Activated CD4-positive, alpha-beta memory T cell treated with anti-CD3 and anti-CD28 coated beads for 36 hours (primary cell): ENCODE results near the gene TPSAB1. TPM values are rescaled to one million over a fixed set of nuclear protein-coding genes. Genes with fewer than 3 reads are reported as not detected.

Experiments used
- CTCF ChIA-PET: fragments of 350-600 bp; sonication (Branson Sonifier 250); formaldehyde crosslinking; loops from one replicate; lab custom pipeline; 2021; ENCODE audit warnings: antibody characterized with exemption, inconsistent platforms; lab: Charles Lee
- POLR2A ChIA-PET: fragments of 350-600 bp; sonication (Branson Sonifier 250); formaldehyde crosslinking; loops from one replicate; lab custom pipeline; 2021; ENCODE audit warnings: antibody characterized with exemption; lab: Charles Lee
- DNase-seq: peaks from one replicate; pipeline ENCODE4 v3.0.0-alpha.2; 2020
- H3K27ac Mint-ChIP-seq: one replicate; pipeline ENCODE4 v1.8.0; 2021; ENCODE audit warnings: mixed read lengths
- H3K27me3 Mint-ChIP-seq: one replicate; pipeline ENCODE4 v1.8.0; 2021; ENCODE audit warnings: mixed read lengths
- H3K36me3 Mint-ChIP-seq: one replicate; pipeline ENCODE4 v1.8.0; 2021; ENCODE audit warnings: mixed read lengths
- H3K4me1 Mint-ChIP-seq: one replicate; pipeline ENCODE4 v1.8.0; 2021; ENCODE audit warnings: low read depth, mixed read lengths
- H3K4me3 Mint-ChIP-seq: one replicate; pipeline ENCODE4 v1.8.0; 2021; ENCODE audit warnings: mild to moderate bottlenecking, mixed read lengths
- H3K9me3 Mint-ChIP-seq: one replicate; pipeline ENCODE4 v1.8.0; 2021; ENCODE audit warnings: mixed read lengths
- intact Hi-C: fragments of 100-400 bp; cut with micrococcal nuclease; formaldehyde crosslinking; loops from one replicate; pipeline ENCODE4 v1.15.1; 2023
- total RNA-seq, 2 experiments: library from RNA; stranded (reverse); gene quantifications; one replicate each; pipeline ENCODE4 v1.2.3, GENCODE V29; 2021

TPSAB1 gene
- total RNA-seq, 2 experiments from 2014 or later = not detected

DNA sequence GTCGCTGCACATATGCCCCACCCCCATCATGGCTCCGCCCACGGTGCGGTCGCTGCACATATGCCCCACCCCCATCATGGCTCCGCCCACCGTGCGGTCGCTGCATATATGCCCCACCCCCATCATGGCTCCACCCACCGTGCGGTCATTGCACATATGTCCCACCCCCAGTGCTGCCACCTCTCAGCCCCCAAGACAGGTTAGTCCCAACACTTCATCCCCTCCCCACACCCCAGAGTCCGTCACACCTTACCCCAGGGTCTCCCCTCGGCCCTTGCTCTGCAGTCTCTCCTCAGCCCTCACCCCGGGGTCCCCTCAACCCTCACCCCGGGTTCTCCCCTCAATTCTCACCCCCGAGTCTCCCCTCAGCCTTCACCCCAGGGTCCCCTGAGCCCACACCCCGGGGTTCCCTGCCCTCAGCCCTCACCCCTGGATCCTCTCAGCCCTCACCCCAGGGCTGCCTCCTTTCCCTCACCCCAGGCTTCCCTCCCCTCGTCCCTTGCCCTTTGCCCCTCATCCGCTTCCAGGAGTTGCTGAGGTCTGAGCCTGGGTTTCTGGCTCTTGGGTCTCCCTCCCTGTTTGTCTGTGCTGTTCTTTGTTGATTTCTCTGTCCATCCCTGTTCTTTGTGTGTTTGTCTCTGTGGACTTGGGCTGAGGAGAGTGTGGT is 41.0 kb upstream of the TPSAB1 start:
- ChIA-PET CTCF (no interaction called here), POLR2A (no interaction called here)
- no peak for DNase-seq
- no peaks in the 10 kb centered on the region for H3K36me3 Mint-ChIP-seq
- no peak overlapping the region for H3K4me3 Mint-ChIP-seq
- no peak overlapping the region for H3K27ac Mint-ChIP-seq
- no peaks in the 10 kb centered on the region for H3K9me3 Mint-ChIP-seq
- intact Hi-C loops = no loop called here
- peaks cover 3% of the 10 kb centered on the region for H3K27me3 Mint-ChIP-seq
- H3K4me1 Mint-ChIP-seq = no peaks in the 10 kb centered on the region

DNA sequence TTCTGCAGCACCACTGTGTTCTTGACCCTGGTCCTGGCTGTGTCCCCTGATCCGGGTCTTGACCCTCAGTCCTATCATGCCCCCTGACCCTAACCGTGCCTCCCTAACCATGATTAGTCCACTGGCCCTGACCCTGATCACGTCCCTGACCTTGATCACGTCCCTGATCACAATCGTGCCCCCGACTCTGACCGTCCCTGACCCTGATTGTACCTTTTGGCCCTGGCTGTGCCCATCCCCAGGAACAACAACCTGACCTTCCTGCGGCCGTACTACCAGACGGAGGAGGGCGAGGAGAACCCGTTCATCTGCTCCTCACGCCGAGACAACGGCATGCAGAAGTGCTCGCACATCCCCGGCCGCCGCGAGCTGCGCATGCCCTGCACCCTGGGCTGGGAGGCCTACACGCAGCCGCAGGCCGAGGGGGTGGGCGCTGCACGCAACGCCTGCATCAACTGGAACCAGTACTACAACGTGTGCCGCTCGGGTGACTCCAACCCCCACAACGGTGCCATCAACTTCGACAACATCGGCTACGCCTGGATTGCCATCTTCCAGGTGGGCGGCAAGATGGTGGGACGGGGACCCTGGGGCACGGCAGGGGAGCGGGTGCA is 40.4 kb upstream of the TPSAB1 start:
- CTCF ChIA-PET = no interaction called here
- Mint-ChIP-seq H3K27me3 (peaks cover 3% of the 10 kb centered on the region), H3K9me3 (no peaks in the 10 kb centered on the region), H3K4me3 (no peak overlapping the region), H3K4me1 (no peaks in the 10 kb centered on the region), H3K27ac (no peak overlapping the region), H3K36me3 (no peaks in the 10 kb centered on the region)
- intact Hi-C loops = no loop called here
- POLR2A ChIA-PET = no interaction called here
- DNase-seq = no peak

DNA sequence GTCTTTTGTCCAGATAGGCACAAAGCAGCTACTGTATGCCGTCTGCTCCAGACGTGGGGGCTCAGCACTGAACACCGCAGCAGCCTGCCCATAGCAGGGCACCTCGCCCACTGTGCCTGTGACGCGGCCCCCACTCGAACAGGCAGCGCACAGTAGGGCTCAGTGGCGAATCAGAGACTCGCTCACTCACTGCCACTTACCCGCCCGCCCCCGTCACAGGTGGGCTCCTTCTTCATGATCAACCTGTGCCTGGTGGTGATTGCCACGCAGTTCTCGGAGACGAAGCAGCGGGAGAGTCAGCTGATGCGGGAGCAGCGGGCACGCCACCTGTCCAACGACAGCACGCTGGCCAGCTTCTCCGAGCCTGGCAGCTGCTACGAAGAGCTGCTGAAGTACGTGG is 39.1 kb upstream of the TPSAB1 start:
- Mint-ChIP-seq H3K4me1 (no peaks in the 10 kb centered on the region), H3K27ac (no peak overlapping the region), H3K9me3 (no peaks in the 10 kb centered on the region), H3K36me3 (no peaks in the 10 kb centered on the region), H3K27me3 (no peaks in the 10 kb centered on the region), H3K4me3 (no peak overlapping the region)
- CTCF ChIA-PET = interaction anchor here (0.9 kb wide), 1 partner anchor 98 kb away, joined by 3 read pairs; no protein-coding TSS in a partner anchor
- POLR2A ChIA-PET = no interaction called here
- DNase-seq = no peak
- intact Hi-C loops = no loop called here

DNA sequence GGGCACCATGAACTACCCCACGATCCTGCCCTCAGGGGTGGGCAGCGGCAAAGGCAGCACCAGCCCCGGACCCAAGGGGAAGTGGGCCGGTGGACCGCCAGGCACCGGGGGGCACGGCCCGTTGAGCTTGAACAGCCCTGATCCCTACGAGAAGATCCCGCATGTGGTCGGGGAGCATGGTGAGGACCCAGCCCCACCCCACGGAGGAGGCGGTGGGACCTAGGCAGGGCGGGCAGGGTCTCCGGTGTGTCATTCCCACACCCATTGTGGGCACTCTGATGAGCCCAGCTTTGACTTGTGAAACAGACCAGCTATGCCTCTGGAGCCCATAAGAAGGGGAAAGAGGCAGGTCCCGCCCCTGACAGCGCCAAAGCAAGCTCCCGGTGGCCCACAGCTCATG is 38.2 kb upstream of the TPSAB1 start:
- ChIA-PET POLR2A (no interaction called here), CTCF (no interaction called here)
- no peak overlapping the region for H3K4me3 Mint-ChIP-seq
- H3K27me3 Mint-ChIP-seq = no peaks in the 10 kb centered on the region
- no peak for DNase-seq
- H3K36me3 Mint-ChIP-seq = no peaks in the 10 kb centered on the region
- H3K9me3 Mint-ChIP-seq = no peaks in the 10 kb centered on the region
- H3K27ac Mint-ChIP-seq = no peak overlapping the region
- intact Hi-C loops = no loop called here
- no peaks in the 10 kb centered on the region for H3K4me1 Mint-ChIP-seq

DNA sequence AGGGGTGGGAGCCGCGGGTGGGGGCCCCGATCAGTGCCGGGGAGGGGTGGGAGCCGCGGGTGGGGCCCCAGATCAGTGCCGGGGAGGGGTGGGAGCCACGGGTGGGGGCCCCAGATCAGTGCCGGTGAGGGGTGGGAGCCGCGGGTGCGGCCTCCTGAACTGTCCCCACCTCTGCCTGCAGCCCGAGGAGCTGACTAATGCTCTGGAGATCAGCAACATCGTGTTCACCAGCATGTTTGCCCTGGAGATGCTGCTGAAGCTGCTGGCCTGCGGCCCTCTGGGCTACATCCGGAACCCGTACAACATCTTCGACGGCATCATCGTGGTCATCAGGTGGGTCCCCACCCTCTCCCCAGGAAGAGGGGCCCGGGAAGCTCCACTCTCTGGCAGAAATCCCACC is 35.6 kb upstream of the TPSAB1 start:
- CTCF ChIA-PET = interaction anchor here (0.8 kb wide), 1 partner anchor 99 kb away, joined by 3 read pairs; no protein-coding TSS in a partner anchor
- H3K27me3 Mint-ChIP-seq = no peaks in the 10 kb centered on the region
- no peaks in the 10 kb centered on the region for H3K4me1 Mint-ChIP-seq
- H3K36me3 Mint-ChIP-seq = no peaks in the 10 kb centered on the region
- intact Hi-C loops = no loop called here
- no peak for DNase-seq
- no peak overlapping the region for H3K27ac Mint-ChIP-seq
- POLR2A ChIA-PET = no interaction called here
- no peaks in the 10 kb centered on the region for H3K9me3 Mint-ChIP-seq
- H3K4me3 Mint-ChIP-seq = no peak overlapping the region

DNA sequence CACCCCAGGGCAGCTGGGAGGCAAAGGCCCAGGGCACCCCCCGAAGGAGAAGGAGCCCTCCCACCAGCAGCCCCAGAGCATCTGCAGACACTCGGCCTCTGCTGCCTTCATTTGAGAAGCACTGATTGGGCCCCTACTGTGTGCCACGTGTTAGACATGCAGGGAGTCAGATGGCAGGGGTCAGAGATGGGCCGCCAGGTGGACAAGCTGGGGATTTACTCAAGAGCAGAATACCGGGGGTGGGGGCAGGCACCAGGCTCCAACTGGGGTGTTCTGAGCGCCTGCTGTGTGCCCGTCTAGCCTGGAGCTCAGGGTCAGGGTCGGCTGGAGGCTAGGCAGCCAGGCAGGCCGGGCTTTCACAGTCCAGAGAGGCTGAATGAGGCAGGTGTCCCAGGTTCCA is 34.2 kb upstream of the TPSAB1 start:
- DNase-seq = no peak
- Mint-ChIP-seq H3K36me3 (no peaks in the 10 kb centered on the region), H3K4me3 (no peak overlapping the region), H3K9me3 (no peaks in the 10 kb centered on the region), H3K4me1 (no peaks in the 10 kb centered on the region), H3K27ac (no peak overlapping the region), H3K27me3 (no peaks in the 10 kb centered on the region)
- POLR2A ChIA-PET = no interaction called here
- intact Hi-C loops = no loop called here
- CTCF ChIA-PET = no interaction called here

DNA sequence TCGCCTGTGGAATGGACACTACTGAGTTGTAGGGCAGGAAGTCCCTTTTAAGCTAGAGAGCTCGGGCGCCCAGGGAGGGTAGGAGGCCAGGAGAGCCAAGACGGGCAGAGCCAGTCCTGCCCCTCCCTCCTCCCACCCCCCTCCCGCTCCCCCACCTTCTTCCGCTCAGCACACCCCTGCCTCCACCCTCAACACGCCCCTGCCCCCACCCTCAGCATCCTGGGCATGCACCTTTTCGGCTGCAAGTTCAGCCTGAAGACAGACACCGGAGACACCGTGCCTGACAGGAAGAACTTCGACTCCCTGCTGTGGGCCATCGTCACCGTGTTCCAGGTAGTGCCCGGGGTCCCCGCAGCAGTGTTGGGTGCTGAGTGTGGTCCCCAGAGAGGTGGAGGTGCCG is 33.7 kb upstream of the TPSAB1 start:
- ChIA-PET CTCF (no interaction called here), POLR2A (no interaction called here)
- H3K27ac Mint-ChIP-seq = no peak overlapping the region
- no peaks in the 10 kb centered on the region for H3K9me3 Mint-ChIP-seq
- H3K36me3 Mint-ChIP-seq = no peaks in the 10 kb centered on the region
- no peak overlapping the region for H3K4me3 Mint-ChIP-seq
- peak; percentile 19 for DNase-seq
- H3K27me3 Mint-ChIP-seq = no peaks in the 10 kb centered on the region
- H3K4me1 Mint-ChIP-seq = no peaks in the 10 kb centered on the region
- intact Hi-C loops = no loop called here

DNA sequence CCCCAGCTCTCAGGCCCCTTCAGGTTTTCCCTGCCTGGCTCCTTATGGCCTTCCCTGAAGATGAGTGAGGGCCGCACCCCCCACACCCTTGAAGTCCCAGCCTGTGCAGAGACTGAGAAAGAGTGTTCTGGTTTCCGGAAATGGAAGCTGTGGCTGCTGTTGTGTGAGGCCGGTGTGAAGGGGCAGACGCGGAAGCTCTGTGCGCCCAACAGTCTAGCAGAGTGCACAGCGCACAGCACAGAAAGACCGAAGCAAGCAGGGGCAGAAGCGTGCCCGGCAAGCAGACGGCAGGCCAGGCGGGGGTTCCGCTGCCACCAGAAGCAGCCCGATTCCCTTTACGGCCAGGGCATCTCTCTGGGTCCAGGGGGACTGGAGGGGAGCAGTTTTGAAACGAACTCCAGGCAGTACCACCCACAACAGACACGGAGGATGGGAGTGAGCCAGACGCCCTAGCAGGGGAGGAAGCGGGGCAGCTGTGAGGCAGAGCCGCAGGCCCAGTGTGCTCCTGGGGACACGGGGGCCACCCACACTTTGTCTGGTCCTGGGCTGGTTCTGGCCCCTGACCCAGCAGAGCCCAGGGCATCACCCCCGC is 32.2 kb upstream of the TPSAB1 start:
- intact Hi-C loops = no loop called here
- ChIA-PET POLR2A (no interaction called here), CTCF (no interaction called here)
- Mint-ChIP-seq H3K27ac (peak overlapping the region; percentile 54), H3K27me3 (no peaks in the 10 kb centered on the region), H3K36me3 (no peaks in the 10 kb centered on the region), H3K4me3 (peak overlapping the region; percentile 23), H3K9me3 (no peaks in the 10 kb centered on the region), H3K4me1 (no peaks in the 10 kb centered on the region)
- DNase-seq = no peak

DNA sequence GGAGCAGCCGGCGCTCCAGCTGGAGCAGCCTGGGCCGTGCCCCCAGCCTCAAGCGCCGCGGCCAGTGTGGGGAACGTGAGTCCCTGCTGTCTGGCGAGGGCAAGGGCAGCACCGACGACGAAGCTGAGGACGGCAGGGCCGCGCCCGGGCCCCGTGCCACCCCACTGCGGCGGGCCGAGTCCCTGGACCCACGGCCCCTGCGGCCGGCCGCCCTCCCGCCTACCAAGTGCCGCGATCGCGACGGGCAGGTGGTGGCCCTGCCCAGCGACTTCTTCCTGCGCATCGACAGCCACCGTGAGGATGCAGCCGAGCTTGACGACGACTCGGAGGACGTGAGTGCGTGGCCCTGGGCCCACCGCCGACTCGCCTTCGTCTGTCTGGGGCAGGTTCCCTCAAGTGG is 31.4 kb upstream of the TPSAB1 start:
- H3K27ac Mint-ChIP-seq = no peak overlapping the region
- no peaks in the 10 kb centered on the region for H3K36me3 Mint-ChIP-seq
- no peaks in the 10 kb centered on the region for H3K9me3 Mint-ChIP-seq
- DNase-seq = no peak
- no peaks in the 10 kb centered on the region for H3K27me3 Mint-ChIP-seq
- ChIA-PET POLR2A (no interaction called here), CTCF (no interaction called here)
- no peak overlapping the region for H3K4me3 Mint-ChIP-seq
- H3K4me1 Mint-ChIP-seq = no peaks in the 10 kb centered on the region
- intact Hi-C loops = no loop called here

DNA sequence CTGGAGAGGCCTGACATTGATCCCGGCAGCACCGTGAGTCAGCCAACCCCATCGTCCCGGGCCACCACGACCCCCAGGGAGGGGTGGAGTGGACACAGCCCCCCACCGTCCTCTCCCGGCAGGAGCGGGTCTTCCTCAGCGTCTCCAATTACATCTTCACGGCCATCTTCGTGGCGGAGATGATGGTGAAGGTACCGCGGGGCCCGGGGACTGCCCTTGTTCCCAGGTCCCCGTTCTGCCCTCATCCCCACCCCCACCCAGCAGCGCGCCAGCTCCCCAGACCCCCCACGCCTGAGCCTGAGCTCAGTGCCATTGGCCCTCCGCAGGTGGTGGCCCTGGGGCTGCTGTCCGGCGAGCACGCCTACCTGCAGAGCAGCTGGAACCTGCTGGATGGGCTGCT is 30.0 kb upstream of the TPSAB1 start:
- DNase-seq = no peak
- H3K4me1 Mint-ChIP-seq = no peaks in the 10 kb centered on the region
- H3K27ac Mint-ChIP-seq = no peak overlapping the region
- H3K27me3 Mint-ChIP-seq = no peaks in the 10 kb centered on the region
- ChIA-PET POLR2A (no interaction called here), CTCF (no interaction called here)
- no peak overlapping the region for H3K4me3 Mint-ChIP-seq
- intact Hi-C loops = no loop called here
- H3K36me3 Mint-ChIP-seq = no peaks in the 10 kb centered on the region
- no peaks in the 10 kb centered on the region for H3K9me3 Mint-ChIP-seq

DNA sequence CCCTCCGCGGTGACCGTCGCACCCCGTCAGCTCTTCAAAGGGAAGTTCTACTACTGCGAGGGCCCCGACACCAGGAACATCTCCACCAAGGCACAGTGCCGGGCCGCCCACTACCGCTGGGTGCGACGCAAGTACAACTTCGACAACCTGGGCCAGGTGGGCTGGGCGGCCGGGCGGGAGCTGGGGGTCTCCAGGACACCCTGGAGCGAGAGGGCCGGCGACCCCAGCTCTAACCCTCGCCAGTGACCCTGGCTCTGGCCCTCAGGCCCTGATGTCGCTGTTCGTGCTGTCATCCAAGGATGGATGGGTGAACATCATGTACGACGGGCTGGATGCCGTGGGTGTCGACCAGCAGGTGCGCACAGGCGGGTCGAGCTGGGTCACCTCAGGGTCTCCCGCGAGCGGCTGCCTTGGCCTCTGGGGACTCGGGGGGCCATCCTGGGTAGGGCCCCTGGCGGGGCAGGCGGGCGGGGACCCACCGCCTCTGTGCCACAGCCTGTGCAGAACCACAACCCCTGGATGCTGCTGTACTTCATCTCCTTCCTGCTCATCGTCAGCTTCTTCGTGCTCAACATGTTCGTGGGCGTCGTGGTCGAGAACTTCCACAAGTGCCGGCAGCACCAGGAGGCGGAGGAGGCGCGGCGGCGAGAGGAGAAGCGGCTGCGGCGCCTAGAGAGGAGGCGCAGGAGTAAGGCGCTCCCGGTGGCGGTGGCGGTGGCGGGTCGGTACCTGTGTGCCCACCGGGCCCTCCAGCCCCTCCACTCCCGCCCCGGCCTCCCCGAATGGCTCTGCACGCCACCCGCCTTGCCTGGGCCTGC is 28.8 kb upstream of the TPSAB1 start:
- Mint-ChIP-seq H3K36me3 (no peaks in the 10 kb centered on the region), H3K27ac (no peak overlapping the region), H3K27me3 (no peaks in the 10 kb centered on the region), H3K4me3 (no peak overlapping the region), H3K4me1 (no peaks in the 10 kb centered on the region), H3K9me3 (no peaks in the 10 kb centered on the region)
- ChIA-PET POLR2A (no interaction called here), CTCF (no interaction called here)
- DNase-seq = no peak
- intact Hi-C loops = no loop called here

DNA sequence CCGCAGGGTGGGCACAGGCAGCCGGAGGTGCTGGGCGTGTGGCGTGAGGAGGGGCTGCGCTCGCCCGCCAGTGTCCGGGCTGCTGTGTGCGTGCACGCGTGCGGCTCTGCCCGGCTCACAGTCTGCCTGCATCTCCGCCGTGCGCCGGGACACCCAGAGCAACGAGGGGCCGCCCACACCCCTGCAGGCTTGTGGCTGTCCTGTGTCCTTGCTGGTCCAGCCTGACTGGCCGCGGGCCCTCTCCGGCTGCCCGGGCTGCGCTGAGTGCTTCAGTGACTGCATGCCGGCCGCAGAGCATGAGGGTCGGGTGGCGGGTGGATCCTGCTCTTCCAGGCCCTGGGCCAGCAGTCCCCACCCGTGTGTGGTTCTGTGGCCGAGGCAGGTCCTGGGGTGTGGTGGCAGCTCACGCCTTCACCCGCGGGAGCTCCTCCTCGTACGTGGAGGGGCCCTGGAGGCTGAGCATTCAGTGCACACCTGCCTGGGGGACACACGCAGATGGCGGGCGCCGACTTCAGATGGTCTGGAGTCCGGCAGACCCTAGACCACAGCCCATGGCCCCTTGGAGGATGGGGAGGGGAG is 27.8 kb upstream of the TPSAB1 start:
- no peaks in the 10 kb centered on the region for H3K27me3 Mint-ChIP-seq
- no peak for DNase-seq
- H3K27ac Mint-ChIP-seq = no peak overlapping the region
- H3K36me3 Mint-ChIP-seq = no peaks in the 10 kb centered on the region
- POLR2A ChIA-PET = no interaction called here
- CTCF ChIA-PET = no interaction called here
- H3K9me3 Mint-ChIP-seq = no peaks in the 10 kb centered on the region
- H3K4me1 Mint-ChIP-seq = no peaks in the 10 kb centered on the region
- H3K4me3 Mint-ChIP-seq = no peak overlapping the region
- intact Hi-C loops = no loop called here
